Activated CD4-positive, alpha-beta T cell treated with anti-CD3 and anti-CD28 coated beads, Interleukin-2, amount 50 U/mL, for 48 hours (primary cell): ENCODE measurements around the gene RIMKLB.
A peak's percentile ranks its signal among the peaks of the same experiment; 100 is the strongest.

Experiments used
- DNase-seq, 2 experiments: peaks; one replicate each; pipeline ENCODE4 v3.0.0-alpha.2; 2020

The RIMKLB gene

GRCh38 chr12:8697476-8698131 is at the start of gene RIMKLB:
RIMKLB (plus strand) TSS chr12:8697991; CDS start chr12:8713867, 15,876 bp downstream.
- DNase-seq: peak; percentile 67 to 74

GRCh38 chr12:8648576-8649205 is 49.1 kb upstream of the RIMKLB start:
- peak; percentile 78 to 86 for DNase-seq

- DNase-seq: no peak
Measured at GRCh38 chr12:8655421-8655820, 42.4 kb upstream of the RIMKLB start.

GRCh38 chr12:8658346-8658745 is 39.4 kb upstream of the RIMKLB start:
- DNase-seq: no peak

GRCh38 chr12:8661016-8661415 is 36.8 kb upstream of the RIMKLB start:
- DNase-seq: no peak

- no peak for DNase-seq
Measured at GRCh38 chr12:8661751-8662150, 36.0 kb upstream of the RIMKLB start.

- no peak for DNase-seq
Measured at GRCh38 chr12:8662593-8662992, 35.2 kb upstream of the RIMKLB start, which contains the start of gene MFAP5. MFAP5 (minus strand) TSS chr12:8662826; CDS start chr12:8662104, 722 bp downstream.

- DNase-seq: no peak
Measured at GRCh38 chr12:8664228-8664913, 33.4 kb upstream of the RIMKLB start.

- DNase-seq: no peak
Measured at GRCh38 chr12:8665759-8666158, 32.0 kb upstream of the RIMKLB start.

GRCh38 chr12:8667270-8667669 is 30.5 kb upstream of the RIMKLB start:
- DNase-seq: no peak

GRCh38 chr12:8668441-8668840 is 29.4 kb upstream of the RIMKLB start:
- DNase-seq: no peak

- DNase-seq: no peak
Measured at GRCh38 chr12:8672381-8672780, 25.4 kb upstream of the RIMKLB start.

- no peak for DNase-seq
Measured at GRCh38 chr12:8675591-8676036, 22.2 kb upstream of the RIMKLB start.

- no peak for DNase-seq
Measured at GRCh38 chr12:8676651-8677050, 21.1 kb upstream of the RIMKLB start.

- DNase-seq: no peak
Measured at GRCh38 chr12:8677362-8677761, 20.4 kb upstream of the RIMKLB start.

- no peak for DNase-seq
Measured at GRCh38 chr12:8678661-8679111, 19.1 kb upstream of the RIMKLB start.

- no peak for DNase-seq
Measured at GRCh38 chr12:8680533-8680932, 17.3 kb upstream of the RIMKLB start.

- no peak for DNase-seq
Measured at GRCh38 chr12:8681129-8681884, 16.5 kb upstream of the RIMKLB start.

GRCh38 chr12:8685051-8685450 is 12.7 kb upstream of the RIMKLB start:
- DNase-seq: no peak

- no peak for DNase-seq
Measured at GRCh38 chr12:8687846-8688601, 9.8 kb upstream of the RIMKLB start.

GRCh38 chr12:8689681-8690080 is 8.1 kb upstream of the RIMKLB start:
- no peak for DNase-seq

GRCh38 chr12:8692573-8692972 is 5.2 kb upstream of the RIMKLB start:
- no peak for DNase-seq
